MM.1S (cell line): Measurements from ENCODE around the gene TCERG1L.

Experiments
- DNase-seq: peaks from one replicate; pipeline ENCODE4 v3.0.0-alpha.2; 2015
- H2AFZ ChIP-seq: fragments of 300-600 bp; sonication (generic); 2 replicates; pipeline ENCODE4 v1.6.0; 2016; ENCODE audit warnings: antibody characterized with exemption, low read length
- H3F3A ChIP-seq: fragments of 300-600 bp; sonication (generic); 2 replicates; pipeline ENCODE4 v1.6.1; 2016; ENCODE audit warnings: mild to moderate bottlenecking, antibody characterized with exemption, low read length, moderate library complexity, mixed read lengths; ENCODE audit not compliant: insufficient read depth
- H3K27ac ChIP-seq: fragments of 300-600 bp; sonication (generic); 2 replicates; pipeline ENCODE4 v1.5.1; 2016; ENCODE audit warnings: mild to moderate bottlenecking, low read length
- H3K27me3 ChIP-seq: fragments of 300-600 bp; sonication (generic); replicated peaks from 2 replicates; pipeline ENCODE4 v1.6.0; 2016; ENCODE audit warnings: low read length; ENCODE audit not compliant: insufficient read depth
- H3K36me3 ChIP-seq: fragments of 300-600 bp; sonication (generic); replicated peaks from 2 replicates; pipeline ENCODE4 v1.6.1; 2016; ENCODE audit warnings: mild to moderate bottlenecking, low read length, mixed read lengths; ENCODE audit not compliant: insufficient read depth
- H3K4me1 ChIP-seq: fragments of 300-600 bp; sonication (generic); 2 replicates; pipeline ENCODE4 v1.6.1; 2016; ENCODE audit warnings: low read length, mixed read lengths
- H3K4me2 ChIP-seq: fragments of 300-600 bp; sonication (generic); 2 replicates; pipeline ENCODE4 v1.6.0; 2016; ENCODE audit warnings: low read depth, low read length
- H3K4me3 ChIP-seq: fragments of 300-600 bp; sonication (generic); 2 replicates; pipeline ENCODE4 v1.5.1; 2016; ENCODE audit warnings: low read length, mixed read lengths
- H3K79me2 ChIP-seq: fragments of 300-600 bp; sonication (generic); 2 replicates; pipeline ENCODE4 v1.6.1; 2016; ENCODE audit warnings: mixed run types, low read length, mixed read lengths
- H3K9ac ChIP-seq: fragments of 300-600 bp; sonication (generic); 2 replicates; pipeline ENCODE4 v1.6.1; 2016; ENCODE audit warnings: low read length, mixed read lengths
- H3K9me2 ChIP-seq: fragments of 300-600 bp; sonication (generic); replicated peaks from 2 replicates; pipeline ENCODE4 v1.6.1; 2016; ENCODE audit warnings: mild to moderate bottlenecking, low read length, mixed read lengths; ENCODE audit not compliant: insufficient read depth
- H3K9me3 ChIP-seq: fragments of 300-600 bp; sonication (generic); replicated peaks from 2 replicates; pipeline ENCODE4 v1.6.1; 2016; ENCODE audit warnings: mild to moderate bottlenecking, low read length, mixed read lengths; ENCODE audit not compliant: insufficient read depth
- H4K20me1 ChIP-seq: fragments of 300-600 bp; sonication (generic); 2 replicates; pipeline ENCODE4 v1.6.1; 2016; ENCODE audit warnings: mild to moderate bottlenecking, low read length, moderate library complexity, mixed read lengths; ENCODE audit not compliant: insufficient read depth
- CTCF ChIP-seq: fragments of 300-600 bp; sonication (generic); IDR thresholded peaks from 2 replicates; pipeline ENCODE4 v1.5.1; 2016; ENCODE audit warnings: antibody characterized with exemption, low read length, mixed read lengths
- EZH2 ChIP-seq: fragments of 300-600 bp; sonication (generic); optimal IDR thresholded peaks from 2 replicates; pipeline ENCODE3; 2017; ENCODE audit warnings: low read depth, mild to moderate bottlenecking, antibody characterized with exemption, low read length, mixed read lengths
- EZH2phosphoT487 ChIP-seq: fragments of 300-600 bp; sonication (generic); IDR thresholded peaks from 2 replicates; pipeline ENCODE4 v1.6.1; 2018; ENCODE audit warnings: antibody characterized with exemption, low read length

Gene TCERG1L

GRCh38 chr10:131123496-131123895 is 188.0 kb downstream of the TCERG1L start:
- Histone ChIP-seq H3K36me3 (no peaks in the 10 kb centered on the region), H3K9ac (no peak overlapping the region), H2AFZ (no peak overlapping the region), H3K4me3 (no peak overlapping the region), H3K79me2 (no peaks in the 10 kb centered on the region), H3K4me1 (no peaks in the 10 kb centered on the region), H3K9me2 (no peaks in the 10 kb centered on the region), H3K27ac (no peak overlapping the region), H4K20me1 (no peaks in the 10 kb centered on the region), H3K4me2 (no peak overlapping the region), H3K27me3 (no peaks in the 10 kb centered on the region), H3F3A (no peaks in the 10 kb centered on the region), H3K9me3 (no peaks in the 10 kb centered on the region)
- TF ChIP-seq CTCF (no peak), EZH2 (no peak), EZH2phosphoT487 (no peak)
- no peak for DNase-seq

GRCh38 chr10:131121511-131122035 is 189.9 kb downstream of the TCERG1L start:
- H3K27ac ChIP-seq: no peak overlapping the region
- TF ChIP-seq EZH2phosphoT487: no peak
- TF ChIP-seq EZH2: no peak
- no peak for TF ChIP-seq CTCF
- no peaks in the 10 kb centered on the region for H3K9me2 ChIP-seq
- H3K4me2 ChIP-seq: no peak overlapping the region
- no peak overlapping the region for H2AFZ ChIP-seq
- H3K4me1 ChIP-seq: no peaks in the 10 kb centered on the region
- H3K27me3 ChIP-seq: no peaks in the 10 kb centered on the region
- no peaks in the 10 kb centered on the region for H3F3A ChIP-seq
- H3K4me3 ChIP-seq: no peak overlapping the region
- H3K9ac ChIP-seq: no peak overlapping the region
- H3K79me2 ChIP-seq: no peaks in the 10 kb centered on the region
- H3K36me3 ChIP-seq: no peaks in the 10 kb centered on the region
- H4K20me1 ChIP-seq: no peaks in the 10 kb centered on the region
- H3K9me3 ChIP-seq: no peaks in the 10 kb centered on the region
- DNase-seq: no peak

GRCh38 chr10:131119626-131120355 is 191.7 kb downstream of the TCERG1L start:
- no peak overlapping the region for H3K9ac ChIP-seq
- H2AFZ ChIP-seq: no peak overlapping the region
- DNase-seq: no peak
- H3K9me3 ChIP-seq: no peaks in the 10 kb centered on the region
- no peak for TF ChIP-seq EZH2
- no peak for TF ChIP-seq EZH2phosphoT487
- no peak for TF ChIP-seq CTCF
- H3K4me1 ChIP-seq: no peaks in the 10 kb centered on the region
- H3K9me2 ChIP-seq: no peaks in the 10 kb centered on the region
- H3K4me3 ChIP-seq: no peak overlapping the region
- H3K27me3 ChIP-seq: no peaks in the 10 kb centered on the region
- no peaks in the 10 kb centered on the region for H4K20me1 ChIP-seq
- no peaks in the 10 kb centered on the region for H3F3A ChIP-seq
- no peaks in the 10 kb centered on the region for H3K79me2 ChIP-seq
- no peak overlapping the region for H3K4me2 ChIP-seq
- H3K27ac ChIP-seq: no peak overlapping the region
- no peaks in the 10 kb centered on the region for H3K36me3 ChIP-seq
